Fibroblast of skin of right quadriceps (primary cell): ENCODE data around the gene KANK4.
A peak's percentile ranks its signal among the peaks of the same experiment; 100 is the strongest.

ENCODE experiments used
- DNase-seq: peaks from one replicate; pipeline ENCODE4 v3.0.0-alpha.2; 2013

Gene KANK4

GRCh38 chr1:62318756-62319544 lies at the start of gene KANK4:
Gene KANK4 (minus strand): TSS chr1:62319434. CDS start chr1:62281564, 37,870 bp downstream.
- no peak for DNase-seq

GRCh38 chr1:62368989-62369388 lies 49.8 kb upstream of the KANK4 start:
- DNase-seq, result no peak

- no peak for DNase-seq
Measured at GRCh38 chr1:62367005-62367557, 47.8 kb upstream of the KANK4 start.

- DNase-seq, result no peak
Measured at GRCh38 chr1:62364721-62365120, 45.5 kb upstream of the KANK4 start.

- no peak for DNase-seq
Measured at GRCh38 chr1:62362926-62363325, 43.7 kb upstream of the KANK4 start.

- DNase-seq, result no peak
Measured at GRCh38 chr1:62362061-62362917, 43.1 kb upstream of the KANK4 start.

- no peak for DNase-seq
Measured at GRCh38 chr1:62361431-62361830, 42.2 kb upstream of the KANK4 start.

GRCh38 chr1:62358665-62359373 lies 39.6 kb upstream of the KANK4 start:
- DNase-seq, result no peak

- no peak for DNase-seq
Measured at GRCh38 chr1:62357916-62358315, 38.7 kb upstream of the KANK4 start.

GRCh38 chr1:62356257-62356835 lies 37.1 kb upstream of the KANK4 start:
- peak; percentile 79 for DNase-seq

- DNase-seq, result no peak
Measured at GRCh38 chr1:62355095-62355494, 35.9 kb upstream of the KANK4 start.

GRCh38 chr1:62353853-62354252 lies 34.6 kb upstream of the KANK4 start:
- no peak for DNase-seq

- DNase-seq, result no peak
Measured at GRCh38 chr1:62352387-62352786, 33.2 kb upstream of the KANK4 start.

- no peak for DNase-seq
Measured at GRCh38 chr1:62349470-62350233, 30.4 kb upstream of the KANK4 start.

- DNase-seq, result no peak
Measured at GRCh38 chr1:62346886-62347285, 27.7 kb upstream of the KANK4 start.

- DNase-seq, result no peak
Measured at GRCh38 chr1:62343911-62344310, 24.7 kb upstream of the KANK4 start.

- no peak for DNase-seq
Measured at GRCh38 chr1:62342270-62342669, 23.0 kb upstream of the KANK4 start.

- no peak for DNase-seq
Measured at GRCh38 chr1:62341615-62342014, 22.4 kb upstream of the KANK4 start.

GRCh38 chr1:62341089-62341488 lies 21.9 kb upstream of the KANK4 start:
- no peak for DNase-seq

- peak; percentile 12 for DNase-seq
Measured at GRCh38 chr1:62337706-62338631, 18.7 kb upstream of the KANK4 start.
